Activated CD8-positive, alpha-beta memory T cell treated with anti-CD3 and anti-CD28 coated beads for 24 hours (primary cell): ENCODE data around the gene RPL29.

Experiments
- DNase-seq: peaks from one replicate; pipeline ENCODE4 v3.0.0-alpha.2; 2020

RPL29 gene

DNA sequence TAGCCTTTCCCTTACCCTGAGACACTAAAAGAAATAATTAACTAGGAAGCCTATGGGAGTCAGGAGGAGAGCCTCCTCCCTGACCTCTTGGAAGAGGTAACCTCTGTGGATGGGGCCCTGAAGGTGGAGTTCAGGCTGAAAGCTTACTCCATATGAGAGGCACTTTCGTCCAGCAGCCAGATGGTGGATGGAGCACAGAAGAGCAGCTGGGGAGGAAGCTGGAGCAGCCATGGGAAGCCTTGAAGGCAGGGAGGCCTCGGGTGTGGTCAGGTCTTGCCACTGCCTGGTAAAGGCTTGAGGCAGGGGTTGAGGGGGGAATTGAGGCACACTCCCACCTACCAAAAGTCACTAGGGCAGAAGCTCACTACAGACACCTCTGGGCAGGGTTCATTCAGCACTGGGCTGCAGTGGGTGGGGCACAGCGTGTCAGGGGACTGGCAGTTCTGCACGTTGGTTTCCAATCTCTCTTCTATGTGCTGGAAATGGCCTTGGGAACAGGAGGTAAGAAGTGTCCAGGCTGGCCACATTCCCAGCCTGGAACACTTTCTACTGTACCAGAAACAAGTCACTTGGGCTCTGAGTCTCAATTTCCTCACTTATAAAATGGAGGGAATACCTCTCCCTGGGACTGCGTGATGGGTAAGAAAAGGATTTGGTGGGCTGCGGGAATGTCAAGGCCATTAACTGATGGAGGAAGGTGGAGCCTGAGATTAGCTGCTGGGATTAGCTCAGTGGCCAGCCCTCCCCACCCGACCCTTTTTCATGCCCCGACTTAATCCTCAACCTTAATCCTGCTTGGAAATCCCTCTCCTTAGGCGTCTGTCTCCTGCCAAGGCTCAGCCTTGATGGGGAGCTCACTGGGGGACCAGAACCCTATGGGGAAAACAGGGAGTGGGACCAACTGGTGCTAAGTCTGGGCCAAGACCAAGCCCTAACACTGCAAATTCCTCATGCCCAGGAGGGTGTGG lies 33.8 kb downstream of the RPL29 start:
- DNase-seq, result no peak

DNA sequence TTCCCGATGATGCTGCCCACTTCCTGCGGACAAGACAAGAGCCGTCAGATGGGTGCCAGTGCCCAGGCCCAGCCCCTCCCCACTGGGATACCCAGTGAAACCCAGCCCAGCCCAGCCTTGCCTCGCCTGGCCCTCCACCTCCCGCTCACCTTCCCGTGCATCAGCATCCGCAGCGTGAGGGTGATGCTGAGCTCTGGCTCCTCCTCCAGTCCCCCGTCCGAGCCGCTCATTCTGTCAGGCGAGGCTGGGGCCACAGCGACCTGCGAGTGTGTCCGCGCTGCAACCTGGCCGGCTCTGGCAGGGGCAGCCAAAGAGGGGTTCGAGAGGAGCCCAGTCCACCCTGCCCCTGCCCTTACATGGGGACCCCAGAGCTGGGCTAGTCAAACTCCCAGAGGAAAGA lies 34.7 kb downstream of the RPL29 start:
- no peak for DNase-seq

DNA sequence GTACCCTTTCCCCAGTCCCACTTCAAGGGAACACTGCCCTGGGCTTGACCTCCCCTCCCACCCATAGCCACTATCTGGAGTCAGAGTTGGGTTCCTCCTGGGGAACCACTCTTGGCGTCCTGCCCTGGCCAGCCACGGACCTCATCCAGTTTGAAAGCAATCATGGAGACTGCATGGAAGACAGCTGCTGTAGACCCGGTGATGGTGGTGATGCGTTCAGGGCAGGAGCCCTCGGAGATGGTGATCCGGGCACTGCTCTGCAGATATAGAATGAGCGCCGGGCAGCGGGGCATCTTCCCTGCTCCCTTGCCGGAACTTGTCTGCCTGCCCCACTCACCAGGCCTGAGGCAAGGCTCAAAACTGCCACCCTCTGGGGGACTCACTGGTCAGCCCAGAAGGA lies 35.3 kb downstream of the RPL29 start:
- no peak for DNase-seq

DNA sequence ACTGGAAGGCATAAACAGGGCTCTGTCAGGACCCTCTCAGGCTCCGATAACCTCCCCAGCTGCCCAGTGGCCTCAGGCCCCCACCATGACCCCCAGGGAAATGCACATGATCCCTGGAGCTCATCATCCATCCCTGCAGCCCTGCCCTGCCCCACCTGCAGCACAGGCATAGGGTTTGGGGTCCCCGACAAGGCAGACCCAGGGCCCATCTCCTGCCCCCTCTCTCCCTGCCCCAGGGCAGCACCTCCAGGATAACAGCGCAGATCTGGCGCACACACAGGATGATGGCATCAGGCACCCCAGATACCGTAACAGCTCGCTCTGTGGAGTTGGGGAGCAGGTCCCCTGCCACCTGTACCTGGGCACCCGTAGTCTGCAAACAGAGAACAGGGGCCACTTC lies 36.0 kb downstream of the RPL29 start:
- DNase-seq, result no peak

DNA sequence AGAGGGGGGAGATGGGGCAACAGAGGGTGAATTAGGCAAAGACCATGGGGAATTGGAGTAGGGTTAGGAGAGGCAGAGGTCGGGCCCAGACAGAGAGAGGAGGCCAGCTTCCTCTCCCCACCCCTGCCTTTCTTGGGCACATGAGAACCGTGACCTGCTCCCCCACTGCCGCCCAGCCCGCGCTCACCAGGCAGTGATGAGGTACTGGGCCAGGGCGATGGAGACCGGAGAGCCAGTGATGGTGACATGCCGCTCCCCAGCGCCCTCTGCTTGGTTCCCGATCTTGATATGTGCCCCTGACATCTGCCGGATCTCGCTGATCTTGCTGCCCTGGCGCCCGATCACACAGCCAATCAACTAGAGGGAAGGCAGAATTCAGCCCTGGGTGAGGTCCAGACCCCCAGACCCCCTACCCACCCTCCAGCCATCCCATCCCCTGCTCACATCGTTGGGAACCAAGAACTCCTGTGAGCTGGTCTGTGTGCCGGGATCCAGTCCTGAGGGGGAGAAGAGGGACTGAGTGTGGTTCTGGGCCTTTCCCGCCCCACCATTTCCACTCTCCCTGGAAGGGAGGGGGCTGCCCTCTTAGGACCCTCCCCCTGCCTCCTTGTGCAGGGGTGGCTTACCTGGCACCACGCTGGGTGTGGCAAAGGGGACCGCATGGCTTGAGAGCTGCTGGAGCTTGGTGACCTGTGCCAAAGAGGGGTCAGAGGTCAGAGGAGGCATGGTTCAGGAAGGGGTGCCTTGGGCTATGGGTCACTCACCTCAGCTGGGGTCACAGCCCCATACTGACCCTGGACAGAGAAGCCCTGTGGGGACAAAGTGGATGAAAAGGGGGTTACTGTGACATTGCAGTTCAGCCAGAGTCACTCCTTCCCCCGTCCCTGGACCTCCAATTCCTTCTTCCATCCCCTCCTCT lies 36.8 kb downstream of the RPL29 start:
- DNase-seq, result no peak

DNA sequence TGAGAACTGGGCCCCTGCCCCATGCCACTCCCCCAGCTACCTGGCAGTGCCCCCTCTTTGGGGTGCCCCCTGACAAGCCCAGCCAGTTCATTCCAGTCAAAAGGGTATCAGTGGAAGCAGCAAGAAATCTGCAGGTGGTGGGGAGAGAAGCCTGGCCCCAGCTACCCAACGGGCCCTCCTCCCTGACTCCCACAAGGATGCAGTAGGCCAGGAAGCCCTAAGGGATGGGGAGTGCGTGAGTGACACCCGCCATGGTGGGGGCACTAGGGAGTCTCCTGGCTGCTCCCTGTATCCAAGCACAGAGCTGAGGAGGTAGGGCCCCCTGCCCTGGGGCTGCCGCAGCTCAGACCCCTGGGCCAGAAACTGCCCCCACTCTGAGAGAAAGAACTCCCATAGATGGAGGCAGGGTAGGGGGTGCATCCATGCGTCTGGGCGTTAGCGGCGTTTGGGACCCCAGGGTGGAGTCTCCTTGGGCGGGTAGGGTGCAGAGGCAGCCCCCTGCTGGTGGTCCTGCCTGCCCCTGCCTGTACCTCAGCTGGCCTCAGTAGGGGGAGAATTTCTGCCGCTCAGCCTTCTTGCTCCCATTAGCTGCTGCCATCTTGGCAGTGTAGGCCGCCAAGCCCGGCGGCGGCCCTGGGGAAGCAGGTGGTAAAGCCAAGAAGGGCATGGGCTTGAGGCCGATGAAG lies 38.0 kb downstream of the RPL29 start:
- DNase-seq, result no peak

DNA sequence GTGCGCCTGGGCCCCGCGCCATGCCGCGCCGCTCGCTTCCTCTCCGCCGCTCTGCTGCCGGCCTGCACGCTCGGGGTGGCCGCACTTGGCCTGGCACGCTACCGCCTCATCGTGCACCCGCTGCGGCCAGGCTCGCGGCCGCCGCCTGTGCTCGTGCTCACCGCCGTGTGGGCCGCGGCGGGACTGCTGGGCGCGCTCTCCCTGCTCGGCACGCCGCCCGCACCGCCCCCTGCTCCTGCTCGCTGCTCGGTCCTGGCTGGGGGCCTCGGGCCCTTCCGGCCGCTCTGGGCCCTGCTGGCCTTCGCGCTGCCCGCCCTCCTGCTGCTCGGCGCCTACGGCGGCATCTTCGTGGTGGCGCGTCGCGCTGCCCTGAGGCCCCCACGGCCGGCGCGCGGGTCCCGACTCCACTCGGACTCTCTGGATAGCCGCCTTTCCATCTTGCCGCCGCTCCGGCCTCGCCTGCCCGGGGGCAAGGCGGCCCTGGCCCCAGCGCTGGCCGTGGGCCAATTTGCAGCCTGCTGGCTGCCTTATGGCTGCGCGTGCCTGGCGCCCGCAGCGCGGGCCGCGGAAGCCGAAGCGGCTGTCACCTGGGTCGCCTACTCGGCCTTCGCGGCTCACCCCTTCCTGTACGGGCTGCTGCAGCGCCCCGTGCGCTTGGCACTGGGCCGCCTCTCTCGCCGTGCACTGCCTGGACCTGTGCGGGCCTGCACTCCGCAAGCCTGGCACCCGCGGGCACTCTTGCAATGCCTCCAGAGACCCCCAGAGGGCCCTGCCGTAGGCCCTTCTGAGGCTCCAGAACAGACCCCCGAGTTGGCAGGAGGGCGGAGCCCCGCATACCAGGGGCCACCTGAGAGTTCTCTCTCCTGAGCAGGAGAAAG lies 39.6 kb downstream of the RPL29 start:
- DNase-seq, result peak; percentile 80

DNA sequence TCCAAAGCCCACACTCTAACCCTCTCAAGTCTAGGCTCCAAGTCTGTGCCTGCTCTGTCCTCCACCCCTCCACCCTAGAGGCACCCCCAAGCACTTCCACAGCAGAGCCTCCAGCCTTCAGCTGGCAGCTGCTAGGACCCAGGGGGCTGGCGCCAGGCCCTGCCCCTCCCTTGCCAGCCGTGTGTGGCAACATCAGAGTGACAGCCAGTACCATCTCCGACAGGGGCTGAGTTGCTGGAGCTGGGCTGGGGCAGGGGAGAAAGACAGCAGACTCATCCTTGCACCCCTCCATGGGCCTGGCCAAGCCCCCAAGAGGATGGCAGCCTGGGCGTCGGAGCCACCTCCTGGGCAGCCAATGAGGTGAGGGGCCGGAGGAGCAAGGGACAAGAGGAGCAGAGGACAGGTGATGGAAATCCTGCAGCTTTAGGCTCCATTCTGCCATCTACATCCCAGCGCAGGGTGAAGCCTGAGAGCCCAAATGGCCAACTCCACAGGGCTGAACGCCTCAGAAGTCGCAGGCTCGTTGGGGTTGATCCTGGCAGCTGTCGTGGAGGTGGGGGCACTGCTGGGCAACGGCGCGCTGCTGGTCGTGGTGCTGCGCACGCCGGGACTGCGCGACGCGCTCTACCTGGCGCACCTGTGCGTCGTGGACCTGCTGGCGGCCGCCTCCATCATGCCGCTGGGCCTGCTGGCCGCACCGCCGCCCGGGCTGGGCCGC lies 40.4 kb downstream of the RPL29 start, which contains the start of gene GPR62:
Gene GPR62, plus strand, starts transcription at position 207 of the 718 bp plus-strand sequence. Its CDS starts 272 bp downstream, at position 479.
- no peak for DNase-seq

DNA sequence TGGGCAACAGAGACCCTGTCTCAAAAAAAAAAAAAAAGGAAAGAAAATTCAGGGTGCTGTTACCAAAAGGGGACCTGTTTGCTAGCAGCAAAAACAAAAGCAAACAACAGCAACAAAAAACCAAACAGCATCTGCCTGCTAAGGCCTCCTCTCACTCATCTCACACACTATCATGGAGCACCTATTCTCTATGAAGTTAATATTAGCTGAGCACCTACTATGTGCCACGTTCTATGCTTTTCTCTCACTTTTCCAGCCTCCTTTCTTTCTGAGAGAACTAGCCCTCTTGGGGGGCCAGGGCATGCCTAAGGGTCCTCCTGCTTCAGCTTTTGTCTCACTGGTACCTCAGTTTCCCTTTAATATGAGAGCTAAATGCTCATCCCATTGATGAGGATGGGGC lies 41.0 kb downstream of the RPL29 start:
- DNase-seq, result no peak

DNA sequence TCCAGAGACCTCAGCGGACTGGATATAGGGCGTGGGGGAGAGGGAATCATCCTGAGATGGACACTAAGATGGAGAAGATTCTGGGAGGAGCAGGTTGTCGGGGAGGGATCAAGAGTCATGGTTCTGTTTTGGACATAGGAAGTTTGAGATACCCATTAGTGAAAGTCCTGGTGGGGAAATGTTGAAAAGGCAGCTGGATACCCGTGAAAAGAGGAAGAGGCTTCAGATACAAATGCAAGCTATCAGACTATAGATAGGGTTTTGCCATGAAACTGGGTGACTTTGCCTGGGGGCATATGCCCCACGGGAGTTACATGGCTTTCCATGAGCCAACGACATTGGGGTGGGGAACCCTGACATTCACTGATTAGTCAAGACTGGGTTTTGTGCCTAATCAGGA lies 41.6 kb downstream of the RPL29 start:
- no peak for DNase-seq

DNA sequence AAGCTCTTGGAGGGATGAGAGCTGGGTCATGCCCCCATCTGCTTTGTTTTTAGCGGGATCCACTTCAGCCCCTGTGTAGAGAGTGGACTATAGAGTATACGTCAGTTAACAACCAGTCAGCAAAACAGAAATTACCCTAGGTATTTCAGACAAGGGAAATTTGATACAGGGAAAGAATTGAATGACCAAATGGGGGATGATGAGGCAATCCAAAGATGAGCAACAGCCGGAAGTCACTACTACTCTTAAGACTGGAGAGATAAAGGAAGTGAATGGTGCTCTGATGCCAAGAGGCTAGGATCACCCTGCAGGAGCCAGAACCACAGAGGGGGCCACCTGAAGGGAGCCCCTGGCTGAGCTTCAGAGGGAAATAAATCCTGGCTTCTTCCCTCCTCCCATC lies 42.2 kb downstream of the RPL29 start:
- DNase-seq, result no peak

DNA sequence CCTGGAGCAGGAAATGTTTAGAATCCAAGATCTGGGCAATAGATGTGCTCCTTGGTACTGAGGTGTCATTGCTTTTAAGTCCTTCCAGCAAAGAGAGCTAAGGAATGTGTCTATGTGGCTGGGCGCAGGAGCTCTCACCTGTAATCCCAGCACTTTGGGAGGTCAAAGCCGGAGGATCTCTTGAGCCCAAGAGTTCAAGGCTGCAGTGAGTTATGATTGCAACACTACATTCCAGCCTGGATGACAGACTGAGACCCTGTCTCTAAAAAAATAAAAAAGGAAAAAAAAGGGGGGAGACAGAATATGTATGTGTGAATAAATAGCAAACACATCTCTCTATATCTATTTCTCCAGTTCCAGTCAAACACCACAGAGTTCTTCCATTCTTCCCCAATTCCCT lies 44.8 kb downstream of the RPL29 start:
- no peak for DNase-seq

DNA sequence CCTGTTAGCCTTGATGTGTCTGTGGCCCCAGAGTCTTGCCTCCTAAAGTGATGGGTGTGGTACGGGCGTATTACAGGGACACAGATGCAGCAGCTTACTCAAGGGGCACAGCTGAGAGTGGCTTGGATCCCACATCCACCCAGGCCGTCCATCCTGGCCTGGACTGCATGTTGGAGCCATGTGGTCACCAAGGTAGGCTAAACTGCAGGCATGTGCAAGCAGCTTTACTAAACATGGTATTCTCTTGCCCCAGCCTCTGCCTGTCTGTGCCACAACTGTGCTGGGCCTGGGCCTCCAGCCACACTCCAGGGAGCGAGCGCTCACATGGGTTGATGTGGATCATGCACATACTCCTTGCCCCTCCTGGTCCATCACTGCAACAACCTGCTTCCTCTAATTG lies 46.6 kb downstream of the RPL29 start:
- DNase-seq, result no peak

DNA sequence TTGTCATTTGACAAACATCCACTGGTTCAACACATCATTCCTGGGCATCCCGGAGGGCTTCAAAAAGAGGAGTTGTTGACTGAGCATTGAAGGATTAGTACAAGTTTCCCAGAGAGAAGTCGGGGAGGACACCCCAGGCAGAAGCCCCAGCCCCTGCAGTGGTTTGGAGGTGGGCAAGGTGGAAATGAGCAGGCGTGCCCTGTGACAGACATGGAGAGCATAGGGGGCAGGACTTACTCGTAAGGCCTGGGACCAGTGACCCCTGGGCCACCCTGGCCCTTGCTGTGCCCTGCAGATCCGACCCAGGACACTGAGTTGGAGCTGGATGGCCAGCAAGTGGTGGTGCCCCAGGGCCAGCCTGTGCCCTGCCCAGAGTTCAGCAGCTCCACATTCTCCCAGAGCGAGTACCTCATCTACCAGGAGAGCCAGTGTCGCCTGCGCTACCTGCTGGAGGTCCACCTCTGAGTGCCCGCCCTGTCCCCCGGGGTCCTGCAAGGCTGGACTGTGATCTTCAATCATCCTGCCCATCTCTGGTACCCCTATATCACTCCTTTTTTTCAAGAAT lies 47.6 kb downstream of the RPL29 start:
- DNase-seq, result no peak

DNA sequence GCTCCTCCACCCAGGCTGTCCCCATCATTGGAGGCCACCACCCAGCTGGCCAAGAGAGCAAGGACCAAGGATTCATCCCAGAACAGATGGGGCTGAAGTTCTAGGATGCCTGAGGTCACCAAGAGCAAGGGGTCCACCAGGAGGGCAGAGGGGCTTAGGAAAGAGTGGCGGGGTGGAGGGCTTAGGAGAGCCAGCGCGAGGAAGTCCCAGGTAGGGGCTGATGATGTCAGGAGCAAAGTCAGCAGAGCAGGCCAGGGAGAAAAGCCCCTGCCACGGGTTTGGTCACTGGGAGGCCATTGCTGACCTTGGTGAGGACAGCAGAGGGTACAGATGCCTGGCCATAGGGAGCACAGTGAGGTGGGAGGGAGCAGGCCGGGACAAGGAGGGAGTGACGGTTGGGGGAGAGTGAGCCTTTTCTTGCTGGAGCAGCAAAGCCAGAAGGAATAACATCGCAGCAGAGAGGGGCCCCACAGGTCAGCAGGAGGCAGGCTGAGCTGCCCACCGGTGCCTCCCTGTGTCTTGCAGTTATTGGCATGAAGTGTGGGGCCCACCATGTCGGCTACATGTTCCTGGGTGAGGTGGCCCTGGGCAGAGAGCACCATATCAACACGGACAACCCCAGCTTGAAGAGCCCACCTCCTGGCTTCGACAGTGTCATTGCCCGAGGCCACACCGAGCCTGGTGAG lies 48.3 kb downstream of the RPL29 start:
- DNase-seq, result no peak

DNA sequence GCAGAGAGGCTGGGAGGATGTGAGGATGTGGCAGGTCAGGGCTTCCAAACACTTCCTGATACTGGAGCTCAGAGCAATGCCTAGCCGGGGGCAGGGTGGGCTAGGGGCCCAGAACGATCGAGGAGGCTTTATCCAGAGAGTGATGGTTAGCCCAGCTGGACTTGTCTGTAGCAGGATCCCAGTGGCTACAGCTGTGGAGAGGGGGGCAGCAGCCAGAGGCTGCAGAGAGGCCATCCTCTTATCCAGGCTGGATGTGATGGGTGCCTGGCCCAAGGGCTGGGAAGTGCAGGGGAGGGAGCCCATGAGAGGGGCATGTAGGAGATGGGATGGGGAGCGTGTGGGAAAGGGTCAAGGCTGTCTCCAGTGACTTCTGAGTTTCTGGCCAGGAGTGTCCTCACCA lies 48.9 kb downstream of the RPL29 start:
- no peak for DNase-seq

DNA sequence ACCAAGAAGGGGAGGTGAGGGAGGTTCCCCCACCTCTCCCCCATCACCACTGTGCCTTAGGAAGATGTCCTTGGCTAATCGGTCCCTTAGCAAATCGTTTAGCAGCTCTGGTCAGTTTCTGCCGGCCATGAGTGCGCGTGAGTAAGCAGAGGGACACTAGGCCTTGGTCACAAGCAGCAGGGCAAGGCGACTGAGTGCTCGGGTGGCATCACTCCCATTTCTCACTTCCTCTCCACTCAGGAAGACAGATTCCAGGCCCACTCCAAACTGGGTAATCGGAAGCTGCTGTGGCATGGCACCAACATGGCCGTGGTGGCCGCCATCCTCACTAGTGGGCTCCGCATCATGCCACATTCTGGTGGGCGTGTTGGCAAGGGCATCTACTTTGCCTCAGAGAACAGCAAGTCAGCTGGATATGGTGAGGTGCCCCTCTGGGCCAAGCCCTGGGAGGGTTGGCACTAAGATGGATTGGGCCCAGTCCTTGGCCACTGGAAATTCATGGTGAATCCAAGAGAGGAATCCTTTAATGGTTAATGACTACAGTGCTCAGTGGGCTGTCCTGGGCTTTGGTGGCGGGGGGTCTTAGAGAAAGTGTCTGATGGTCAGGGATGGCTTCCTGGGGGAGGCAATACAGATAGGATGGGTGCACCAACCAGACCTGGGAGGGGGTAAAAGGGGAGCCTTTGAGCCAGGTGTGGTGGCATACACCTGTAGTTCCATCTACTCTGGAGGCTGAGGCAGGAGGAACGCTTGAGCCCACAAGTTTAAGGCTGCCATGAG lies 49.6 kb downstream of the RPL29 start:
- no peak for DNase-seq

DNA sequence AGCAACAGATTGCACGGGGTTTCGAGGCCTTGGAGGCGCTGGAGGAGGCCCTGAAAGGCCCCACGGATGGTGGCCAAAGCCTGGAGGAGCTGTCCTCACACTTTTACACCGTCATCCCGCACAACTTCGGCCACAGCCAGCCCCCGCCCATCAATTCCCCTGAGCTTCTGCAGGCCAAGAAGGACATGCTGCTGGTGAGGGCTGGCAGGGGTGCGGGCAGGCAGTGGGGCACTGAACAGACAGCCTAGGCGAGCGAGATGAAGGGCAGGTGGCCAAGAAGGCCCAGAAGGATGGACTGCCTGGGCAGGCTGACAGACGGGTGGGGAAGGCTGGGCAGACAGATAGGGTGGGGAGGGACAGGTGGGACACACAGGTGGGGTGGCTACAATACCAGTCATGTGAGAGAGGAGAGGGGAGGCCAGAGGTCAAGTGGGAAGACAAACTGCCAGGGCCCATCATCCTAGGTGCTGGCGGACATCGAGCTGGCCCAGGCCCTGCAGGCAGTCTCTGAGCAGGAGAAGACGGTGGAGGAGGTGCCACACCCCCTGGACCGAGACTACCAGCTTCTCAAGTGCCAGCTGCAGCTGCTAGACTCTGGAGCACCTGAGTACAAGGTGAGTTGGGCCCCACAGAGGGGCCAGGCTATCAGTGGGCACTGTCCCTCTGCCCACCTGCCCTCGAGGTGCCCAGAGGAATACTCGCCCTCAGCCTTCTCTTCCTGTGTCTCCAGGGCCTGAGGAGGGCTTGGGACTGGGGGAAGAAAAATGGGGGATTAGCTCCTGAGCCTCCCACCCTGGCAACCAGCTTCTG lies 50.5 kb downstream of the RPL29 start:
- no peak for DNase-seq
